Liver (tissue), 9 donors: ENCODE results near the gene TENT5C. TPM values are rescaled to one million over a fixed set of nuclear protein-coding genes. Genes with fewer than 3 reads are reported as not detected.

ENCODE experiments used
- DNase-seq: peaks from one replicate; pipeline ENCODE4 v3.0.0-alpha.2; 2017; ENCODE audit warnings: low spot score
- H3K27ac ChIP-seq, 2 donors: one replicate each; pipeline ENCODE4 v1.7.0; 2013; ENCODE audit warnings: inconsistent platforms in 2 of 2, low read length in 2 of 2, control low read depth in 1 of 2, low read depth in 1 of 2, mild to moderate bottlenecking in 1 of 2
- H3K27me3 ChIP-seq, 4 donors: one replicate each; pipeline versions ENCODE4 v1.6.1 to v1.7.0; 2013; ENCODE audit warnings: low read length in 3 of 4, inconsistent platforms in 1 of 4, mild to moderate bottlenecking in 1 of 4, moderate library complexity in 1 of 4; ENCODE audit not compliant: control insufficient read depth in 4 of 4, insufficient read depth in 4 of 4
- H3K36me3 ChIP-seq, 4 donors: one replicate each; pipeline versions ENCODE4 v1.6.1 to v1.7.0; 2013; ENCODE audit warnings: low read length in 3 of 4, mild to moderate bottlenecking in 3 of 4, low read depth in 1 of 4, moderate library complexity in 1 of 4; ENCODE audit not compliant: control insufficient read depth in 4 of 4, insufficient read depth in 3 of 4
- H3K4me1 ChIP-seq, 4 donors: one replicate each; pipeline versions ENCODE4 v1.6.1 to v1.7.0; 2013; ENCODE audit warnings: low read length in 3 of 4, mild to moderate bottlenecking in 3 of 4, moderate library complexity in 1 of 4; ENCODE audit not compliant: control insufficient read depth in 4 of 4, insufficient read depth in 4 of 4
- H3K4me3 ChIP-seq, 3 donors: one replicate each; pipeline versions ENCODE4 v1.6.1 to v1.7.0; 2013; ENCODE audit warnings: low read length in 3 of 3, control low read depth in 1 of 3, low read depth in 1 of 3, mild to moderate bottlenecking in 1 of 3
- H3K9ac ChIP-seq, 2 donors: one replicate each; pipeline ENCODE4 v1.7.0; 2013; ENCODE audit warnings: low read length in 2 of 2, mild to moderate bottlenecking in 2 of 2, moderate library complexity in 2 of 2, control low read depth in 1 of 2, low read depth in 1 of 2
- H3K9me3 ChIP-seq, 4 donors: one replicate each; pipeline versions ENCODE4 v1.6.1 to v1.7.0; 2013; ENCODE audit warnings: low read length in 3 of 4; ENCODE audit not compliant: control insufficient read depth in 4 of 4
- EGR1 ChIP-seq, 2 donors: IDR thresholded peaks; 2 replicates each; pipeline ENCODE4 v1.6.1; 2016 to 2018; ENCODE audit warnings: antibody characterized with exemption in 2 of 2, low read depth in 2 of 2
- FOXA1 ChIP-seq: IDR thresholded peaks from 2 replicates; pipeline ENCODE4 v1.6.1; 2016; ENCODE audit warnings: antibody characterized with exemption
- FOXA2 ChIP-seq: IDR thresholded peaks from 2 replicates; pipeline ENCODE4 v1.6.1; 2016; ENCODE audit warnings: antibody characterized with exemption
- GABPA ChIP-seq, 2 donors: IDR thresholded peaks in 1 of 2; conservative IDR thresholded peaks in 1 of 2; 2 replicates each; pipeline ENCODE4 v1.6.1; 2016; ENCODE audit warnings: antibody characterized with exemption in 2 of 2, mild to moderate bottlenecking in 1 of 2, moderate library complexity in 1 of 2
- HNF4A ChIP-seq, 2 donors: conservative IDR thresholded peaks; 2 replicates each; pipeline ENCODE4 v1.6.1; 2016; ENCODE audit warnings: antibody characterized with exemption in 2 of 2, mild to moderate bottlenecking in 2 of 2
- HNF4G ChIP-seq: IDR thresholded peaks from 2 replicates; pipeline ENCODE4 v1.6.1; 2016; ENCODE audit warnings: antibody characterized with exemption
- JUND ChIP-seq, 2 donors: IDR thresholded peaks; 2 replicates each; pipeline ENCODE4 v1.6.1; 2016; ENCODE audit warnings: antibody characterized with exemption in 2 of 2
- NR2F2 ChIP-seq: IDR thresholded peaks from 2 replicates; pipeline ENCODE4 v1.6.1; 2016; ENCODE audit warnings: antibody characterized with exemption
- RAD21 ChIP-seq, 2 donors: IDR thresholded peaks; 2 replicates each; pipeline ENCODE4 v1.6.1; 2016; ENCODE audit warnings: antibody characterized with exemption in 2 of 2, mild to moderate bottlenecking in 2 of 2
- REST ChIP-seq: IDR thresholded peaks from 2 replicates; pipeline ENCODE4 v1.6.1; 2016; ENCODE audit warnings: antibody characterized with exemption, mild to moderate bottlenecking
- RXRA ChIP-seq, 2 donors: IDR thresholded peaks; 2 replicates each; pipeline ENCODE4 v1.6.1; 2017 to 2018; ENCODE audit warnings: antibody characterized with exemption in 2 of 2, mild to moderate bottlenecking in 1 of 2
- SP1 ChIP-seq: IDR thresholded peaks from 2 replicates; pipeline ENCODE4 v1.6.1; 2018; ENCODE audit warnings: antibody characterized with exemption, mild to moderate bottlenecking
- TAF1 ChIP-seq: conservative IDR thresholded peaks from 2 replicates; pipeline ENCODE4 v1.6.1; 2016; ENCODE audit warnings: antibody characterized with exemption, mild to moderate bottlenecking
- YY1 ChIP-seq: IDR thresholded peaks from 2 replicates; pipeline ENCODE4 v1.6.1; 2016; ENCODE audit warnings: antibody characterized with exemption, mild to moderate bottlenecking
- WGBS: extraction: QIAGEN DNeasy Blood & Tissue Kit; methylation state at CpG from one replicate; pipeline ENCODE4 v1.1.7; 2013; 5-methylcytosine and 5-hydroxymethylcytosine counted together
- polyA plus RNA-seq, 2 donors: library from polyadenylated mRNA; stranded (reverse) in 1 of 2; unstranded in 1 of 2; fragments of 200-250 nt in 1 of 2; fragments of >200 nt in 1 of 2; fragmentation: Nextera tagmentation in 1 of 2; extraction: Ambion mirVana in 1 of 2; gene quantifications; one replicate each; pipeline versions ENCODE4 v1.2.1 to v1.2.3, GENCODE V29; 2013 to 2015
- total RNA-seq, 2 donors: library from RNA; depleted of rRNA; stranded (reverse); fragments of >200 nt; gene quantifications; one replicate each; pipeline ENCODE4 v1.2.3, GENCODE V29; 2014
- TF ChIP-seq, protein P1 (sequence below): IDR thresholded peaks from 2 replicates; pipeline ENCODE4 v1.6.1; 2016; ENCODE audit warnings: antibody characterized with exemption
- TF ChIP-seq, protein P2 (sequence below): IDR thresholded peaks from 2 replicates; pipeline ENCODE4 v1.6.1; 2016; ENCODE audit warnings: antibody characterized with exemption
- TF ChIP-seq, protein P3 (sequence below): fragments of 150-350 bp; IDR thresholded peaks from 2 replicates; pipeline ENCODE4 v1.5.1; 2017; ENCODE audit warnings: improper control_type of control experiment, low read depth, low read length; ENCODE audit not compliant: missing input control
- TF ChIP-seq, protein P4 (sequence below): IDR thresholded peaks from 2 replicates; pipeline ENCODE4 v1.6.1; 2016; ENCODE audit warnings: antibody characterized with exemption
- donor health status: healthy.
- donor health status: healthy.
- donor health status: healthy.
- donor health status: healthy.
- donor health status: healthy.

The TENT5C gene
- total and polyA plus RNA-seq, 4 donors, result 1.1 to 200 (median 4.8) TPM

DNA sequence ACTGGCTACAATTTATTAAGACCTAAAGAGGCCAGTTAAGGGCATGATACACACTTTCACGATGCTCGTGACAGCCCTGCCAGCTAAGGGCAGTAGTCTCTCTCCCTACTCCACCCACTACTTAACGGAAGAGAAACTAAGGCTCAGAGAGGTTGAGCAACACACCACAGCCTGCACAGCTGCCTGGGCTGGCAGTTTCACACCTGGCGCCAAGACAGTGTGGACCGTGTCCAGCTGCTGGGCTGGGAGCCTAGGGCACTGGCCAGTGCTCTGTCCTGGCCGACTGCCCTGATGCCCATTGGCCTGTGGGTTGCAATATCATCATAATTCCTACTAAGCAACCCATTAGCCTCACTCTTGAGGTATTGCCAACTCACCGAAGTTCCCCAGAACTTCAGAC lies 27.6 kb downstream of the TENT5C start (continued):
- TF ChIP-seq, protein P1, sequence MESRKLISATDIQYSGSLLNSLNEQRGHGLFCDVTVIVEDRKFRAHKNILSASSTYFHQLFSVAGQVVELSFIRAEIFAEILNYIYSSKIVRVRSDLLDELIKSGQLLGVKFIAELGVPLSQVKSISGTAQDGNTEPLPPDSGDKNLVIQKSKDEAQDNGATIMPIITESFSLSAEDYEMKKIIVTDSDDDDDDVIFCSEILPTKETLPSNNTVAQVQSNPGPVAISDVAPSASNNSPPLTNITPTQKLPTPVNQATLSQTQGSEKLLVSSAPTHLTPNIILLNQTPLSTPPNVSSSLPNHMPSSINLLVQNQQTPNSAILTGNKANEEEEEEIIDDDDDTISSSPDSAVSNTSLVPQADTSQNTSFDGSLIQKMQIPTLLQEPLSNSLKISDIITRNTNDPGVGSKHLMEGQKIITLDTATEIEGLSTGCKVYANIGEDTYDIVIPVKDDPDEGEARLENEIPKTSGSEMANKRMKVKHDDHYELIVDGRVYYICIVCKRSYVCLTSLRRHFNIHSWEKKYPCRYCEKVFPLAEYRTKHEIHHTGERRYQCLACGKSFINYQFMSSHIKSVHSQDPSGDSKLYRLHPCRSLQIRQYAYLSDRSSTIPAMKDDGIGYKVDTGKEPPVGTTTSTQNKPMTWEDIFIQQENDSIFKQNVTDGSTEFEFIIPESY, result peak; percentile 34
- no peak for TF ChIP-seq NR2F2
- peak in 1 of 2 donors; percentile 72 for TF ChIP-seq EGR1 (IDR thresholded peaks at IDR 0.05; ENCODE audit: low read depth in 2 of 2)
- TF ChIP-seq, protein P2, sequence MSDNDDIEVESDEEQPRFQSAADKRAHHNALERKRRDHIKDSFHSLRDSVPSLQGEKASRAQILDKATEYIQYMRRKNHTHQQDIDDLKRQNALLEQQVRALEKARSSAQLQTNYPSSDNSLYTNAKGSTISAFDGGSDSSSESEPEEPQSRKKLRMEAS, result peak; percentile 69
- peak; percentile 46 for TF ChIP-seq SP1
- TF ChIP-seq RXRA (IDR thresholded peaks at IDR 0.05), result peak; percentile 54 to 78

GRCh38 chr1:117633936-117634335 lies 28.1 kb downstream of the TENT5C start:
- peaks cover 21 to 57% (median 47%) of the 10 kb centered on the region in 4 donors for H3K4me1 ChIP-seq
- no peaks in the 10 kb centered on the region for H3K9me3 ChIP-seq
- TF ChIP-seq JUND (IDR thresholded peaks at IDR 0.05) (no peak), YY1 (no peak), GABPA (IDR thresholded peaks at IDR 0.05 in 1 of 2, conservative IDR thresholded peaks at IDR 0.05 in 1 of 2) (peak in 1 of 2 donors; percentile 1)
- H3K27ac ChIP-seq, result peak overlapping the region; percentile 44 to 46
- DNase-seq, result no peak
- WGBS, result 92% methylated on average over 5 of the region's 5 CpGs
- no peak overlapping the region for H3K4me3 ChIP-seq
- no peaks in the 10 kb centered on the region for H3K27me3 ChIP-seq
- no peaks in the 10 kb centered on the region for H3K36me3 ChIP-seq
- no peak overlapping the region for H3K9ac ChIP-seq

- peaks cover 18 to 52% (median 42%) of the 10 kb centered on the region in 4 donors for H3K4me1 ChIP-seq
- H3K9me3 ChIP-seq, result no peaks in the 10 kb centered on the region
These were observed 28.8 kb downstream of the TENT5C start for GRCh38 chr1:117634631-117635030.

More at GRCh38 chr1:117634631-117635030, 28.8 kb downstream of the TENT5C start:
- H3K9ac ChIP-seq, result no peak overlapping the region
- no peak overlapping the region for H3K4me3 ChIP-seq
- no peak overlapping the region for H3K27ac ChIP-seq
- TF ChIP-seq RXRA (IDR thresholded peaks at IDR 0.05), result no peak
- TF ChIP-seq JUND (IDR thresholded peaks at IDR 0.05), result no peak
- TF ChIP-seq, protein P3, sequence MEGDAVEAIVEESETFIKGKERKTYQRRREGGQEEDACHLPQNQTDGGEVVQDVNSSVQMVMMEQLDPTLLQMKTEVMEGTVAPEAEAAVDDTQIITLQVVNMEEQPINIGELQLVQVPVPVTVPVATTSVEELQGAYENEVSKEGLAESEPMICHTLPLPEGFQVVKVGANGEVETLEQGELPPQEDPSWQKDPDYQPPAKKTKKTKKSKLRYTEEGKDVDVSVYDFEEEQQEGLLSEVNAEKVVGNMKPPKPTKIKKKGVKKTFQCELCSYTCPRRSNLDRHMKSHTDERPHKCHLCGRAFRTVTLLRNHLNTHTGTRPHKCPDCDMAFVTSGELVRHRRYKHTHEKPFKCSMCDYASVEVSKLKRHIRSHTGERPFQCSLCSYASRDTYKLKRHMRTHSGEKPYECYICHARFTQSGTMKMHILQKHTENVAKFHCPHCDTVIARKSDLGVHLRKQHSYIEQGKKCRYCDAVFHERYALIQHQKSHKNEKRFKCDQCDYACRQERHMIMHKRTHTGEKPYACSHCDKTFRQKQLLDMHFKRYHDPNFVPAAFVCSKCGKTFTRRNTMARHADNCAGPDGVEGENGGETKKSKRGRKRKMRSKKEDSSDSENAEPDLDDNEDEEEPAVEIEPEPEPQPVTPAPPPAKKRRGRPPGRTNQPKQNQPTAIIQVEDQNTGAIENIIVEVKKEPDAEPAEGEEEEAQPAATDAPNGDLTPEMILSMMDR, result no peak
- TF ChIP-seq, protein P2, result no peak
- TF ChIP-seq FOXA1, result no peak
- no peak for TF ChIP-seq SP1
- TF ChIP-seq NR2F2, result no peak
- no peak for TF ChIP-seq FOXA2
- TF ChIP-seq RAD21 (IDR thresholded peaks at IDR 0.05), result no peak
- no peak for TF ChIP-seq EGR1 (IDR thresholded peaks at IDR 0.05; ENCODE audit: low read depth in 2 of 2)
- TF ChIP-seq YY1, result no peak
- TF ChIP-seq, protein P4, sequence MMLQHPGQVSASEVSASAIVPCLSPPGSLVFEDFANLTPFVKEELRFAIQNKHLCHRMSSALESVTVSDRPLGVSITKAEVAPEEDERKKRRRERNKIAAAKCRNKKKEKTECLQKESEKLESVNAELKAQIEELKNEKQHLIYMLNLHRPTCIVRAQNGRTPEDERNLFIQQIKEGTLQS, result no peak
- TF ChIP-seq TAF1, result no peak
- TF ChIP-seq HNF4G, result no peak
- no peak for TF ChIP-seq HNF4A (conservative IDR thresholded peaks at IDR 0.05)
- TF ChIP-seq REST, result no peak
- TF ChIP-seq GABPA (IDR thresholded peaks at IDR 0.05 in 1 of 2, conservative IDR thresholded peaks at IDR 0.05 in 1 of 2), result no peak
- WGBS, result 80% methylated on average over 3 of the region's 3 CpGs
- no peaks in the 10 kb centered on the region for H3K27me3 ChIP-seq
- H3K36me3 ChIP-seq, result no peaks in the 10 kb centered on the region
- DNase-seq, result no peak
